Measurements from ENCODE around the gene CTNNBL1. TPM values are rescaled to one million over a fixed set of nuclear protein-coding genes. Genes with fewer than 3 reads are reported as not detected.

The CTNNBL1 gene
- total and polyA plus RNA-seq, 11 donors = 22.6 to 68.9 (median 50.5) TPM

GRCh38 chr20:37726971-37727956, 33.4 kb downstream of the CTNNBL1 start:
- H3K36me3 ChIP-seq = peaks cover 0 to 8% (median 0%) of the 10 kb centered on the region in 9 donors
- DNase-seq (peak in 1 of 5 donors; percentile 29), ATAC-seq (peak; percentile 76 to 85 (median 84))
- no peaks in the 10 kb centered on the region for H3K27me3 ChIP-seq
- no peak overlapping the region for H3K4me3 ChIP-seq
- peaks cover 0 to 63% (median 35%) of the 10 kb centered on the region in 12 donors for H3K4me1 ChIP-seq
- no peaks in the 10 kb centered on the region for H3K9me3 ChIP-seq
- 81 to 84% (median 82%) methylated on average over 7 of the region's 7 CpGs for WGBS, 4 donors
- peak overlapping the region in 11 of 12 donors; percentile 9 to 68 (median 53) for H3K27ac ChIP-seq
- intact Hi-C loops (cut with DNase I) = no loop called here
- TF ChIP-seq CTCF (IDR thresholded peaks at IDR 0.05) = no peak
- no peak for TF ChIP-seq POLR2A (IDR thresholded peaks at IDR 0.05)

GRCh38 chr20:37727957-37728634, 34.3 kb downstream of the CTNNBL1 start:
- peak in 1 of 4 donors; percentile 22 for ATAC-seq
- Histone ChIP-seq H3K9me3 (no peaks in the 10 kb centered on the region), H3K36me3 (peaks cover 0 to 15% (median 4%) of the 10 kb centered on the region in 9 donors), H3K27me3 (no peaks in the 10 kb centered on the region), H3K27ac (peak overlapping the region in 11 of 12 donors; percentile 3 to 68 (median 53)), H3K4me3 (no peak overlapping the region), H3K4me1 (peaks cover 0 to 65% (median 35%) of the 10 kb centered on the region in 12 donors)
- TF ChIP-seq POLR2A (IDR thresholded peaks at IDR 0.05) (no peak), CTCF (IDR thresholded peaks at IDR 0.05) (no peak)
- intact Hi-C loops (cut with DNase I) = no loop called here
- DNase-seq = no peak
- whole genome bisulfite sequencing, 4 donors = 70 to 86% (median 81%) methylated on average over 2 of the region's 2 CpGs

- Histone ChIP-seq H3K4me3 (no peak overlapping the region), H3K27ac (peak overlapping the region in 11 of 12 donors; percentile 3 to 58 (median 32)), H3K36me3 (peaks cover 0 to 20% (median 8%) of the 10 kb centered on the region in 9 donors), H3K9me3 (no peaks in the 10 kb centered on the region), H3K4me1 (peaks cover 0 to 67% (median 37%) of the 10 kb centered on the region in 12 donors), H3K27me3 (no peaks in the 10 kb centered on the region)
- TF ChIP-seq CTCF (IDR thresholded peaks at IDR 0.05) (no peak), POLR2A (IDR thresholded peaks at IDR 0.05) (no peak)
- no peak for DNase-seq
- intact Hi-C loops (cut with DNase I) = no loop called here
- peak in 1 of 4 donors; percentile 6 for ATAC-seq
- 63 to 76% (median 68%) methylated on average over 2 of the region's 2 CpGs for WGBS, 4 donors
These were observed 34.8 kb downstream of the CTNNBL1 start for GRCh38 chr20:37728635-37728983.

GRCh38 chr20:37729452-37729851, 35.6 kb downstream of the CTNNBL1 start:
- DNase-seq = no peak
- ATAC-seq = no peak
- Histone ChIP-seq H3K27me3 (no peaks in the 10 kb centered on the region), H3K9me3 (no peaks in the 10 kb centered on the region), H3K36me3 (peaks cover 0 to 25% (median 8%) of the 10 kb centered on the region in 9 donors), H3K4me3 (no peak overlapping the region), H3K4me1 (peaks cover 2 to 73% (median 39%) of the 10 kb centered on the region in 12 donors), H3K27ac (peak overlapping the region in 9 of 12 donors; percentile 7 to 53 (median 32))
- WGBS, 4 donors = 42 to 52% (median 47%) methylated on average over 4 of the region's 4 CpGs
- TF ChIP-seq CTCF (IDR thresholded peaks at IDR 0.05) (no peak), POLR2A (IDR thresholded peaks at IDR 0.05) (no peak)
- intact Hi-C loops (cut with DNase I) = no loop called here

All from heart left ventricle (tissue), 16 donors.